GM18526 (cell line): ENCODE results near the gene MYH7B.

Experiments
- POLR2A ChIP-seq: IDR thresholded peaks from 3 replicates; pipeline ENCODE4 v1.6.1; 2011; ENCODE audit not compliant: insufficient read length; ENCODE audit errors: extremely low read depth

The MYH7B gene

GRCh38 chr20:34938466-34939163 is 17.1 kb upstream of the MYH7B start:
- TF ChIP-seq POLR2A: no peak

- no peak for TF ChIP-seq POLR2A
Observed at GRCh38 chr20:34940081-34940481, 15.6 kb upstream of the MYH7B start.

DNA sequence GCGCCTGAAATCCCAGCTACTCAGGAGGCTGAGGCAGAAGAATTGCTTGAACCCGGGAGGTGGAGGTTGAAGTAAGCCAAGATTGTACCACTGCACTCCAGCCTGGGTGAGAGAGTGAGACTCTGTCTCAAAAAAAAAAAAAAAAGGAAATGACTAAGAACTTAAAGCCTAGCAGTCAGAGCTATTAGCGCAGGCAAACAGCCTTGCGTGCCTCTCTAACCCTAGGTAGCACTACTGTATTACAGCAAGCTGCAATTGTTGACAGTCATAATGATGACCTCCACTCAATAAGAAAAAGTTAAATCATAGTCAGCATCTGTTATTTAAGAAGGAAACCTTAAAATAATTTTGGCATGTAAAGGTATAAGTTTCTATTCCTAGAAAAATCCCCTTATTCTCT is 14.4 kb upstream of the MYH7B start:
- no peak for TF ChIP-seq POLR2A

GRCh38 chr20:34942301-34942700 is 13.4 kb upstream of the MYH7B start:
- no peak for TF ChIP-seq POLR2A

DNA sequence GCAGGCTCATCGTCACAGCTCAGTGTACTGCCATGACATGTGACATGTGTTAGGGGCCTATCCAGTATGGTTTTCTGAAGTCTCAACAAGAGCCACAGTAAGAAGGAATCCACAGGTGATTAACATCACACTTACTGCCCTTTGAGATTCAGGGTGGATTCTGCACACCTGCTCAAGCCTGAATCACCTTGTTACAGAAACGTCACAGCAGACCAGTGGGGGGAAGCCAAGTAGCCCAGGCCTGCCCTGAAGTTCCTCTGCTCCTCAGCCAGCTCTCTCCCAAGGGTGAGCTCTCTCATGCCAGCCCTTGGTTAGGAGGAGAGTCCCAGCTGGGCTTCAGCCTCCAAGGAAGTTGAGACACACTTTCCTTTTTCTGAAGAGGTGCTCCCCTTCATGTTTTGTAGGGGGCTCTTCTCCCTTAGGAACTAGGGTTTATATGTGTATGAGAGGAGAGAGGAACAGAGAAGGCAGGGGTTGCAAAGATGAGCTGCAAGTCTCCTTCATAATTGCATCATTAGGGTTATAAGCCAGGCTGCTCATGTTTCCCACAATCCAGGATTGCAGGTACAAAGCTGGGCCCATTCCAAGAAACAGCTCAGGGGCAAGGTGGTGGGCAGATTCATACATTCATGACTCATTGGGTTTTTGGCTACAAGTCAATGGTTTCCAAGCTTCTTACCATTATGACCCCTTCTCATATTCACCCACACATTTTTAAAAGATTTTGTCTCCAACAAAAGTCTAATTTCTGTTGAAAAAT is 11.7 kb upstream of the MYH7B start:
- TF ChIP-seq POLR2A: no peak

DNA sequence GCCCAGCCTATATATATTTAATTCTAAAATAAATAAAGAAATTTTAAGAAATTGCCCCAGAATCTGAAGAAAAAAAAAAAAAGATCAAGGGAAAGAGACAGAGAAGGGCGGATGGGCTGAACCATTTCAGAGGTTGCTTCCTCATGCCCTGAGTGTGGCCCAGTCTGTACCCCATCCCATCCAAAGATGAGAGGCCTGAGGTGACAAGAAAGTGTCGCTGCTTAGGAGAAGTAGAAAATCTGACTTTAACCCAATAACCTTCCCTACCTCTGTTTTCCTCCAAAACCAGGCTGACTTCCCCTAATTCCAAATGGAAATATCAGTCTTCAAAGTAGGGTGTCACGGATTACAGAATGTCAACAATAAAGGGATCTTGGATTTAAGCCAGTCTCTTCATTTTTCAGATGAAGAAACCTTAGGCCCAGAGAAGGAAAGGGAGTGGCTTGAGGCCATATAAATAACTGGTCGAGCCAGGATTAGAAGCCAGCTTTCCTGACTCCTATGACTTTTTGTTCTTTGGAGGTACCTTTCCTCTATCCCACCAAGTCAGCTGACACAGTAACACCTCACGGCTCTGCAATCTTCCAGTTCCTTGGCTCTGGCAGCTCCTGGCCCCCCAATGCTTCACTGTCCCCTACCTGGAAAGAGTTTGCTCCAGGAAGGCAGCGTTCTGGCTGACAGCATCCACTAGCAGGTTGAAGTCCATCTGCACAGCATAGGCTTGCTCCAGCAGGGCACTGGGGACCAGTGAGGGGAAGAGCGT is 10.2 kb upstream of the MYH7B start:
- TF ChIP-seq POLR2A: no peak

GRCh38 chr20:34946661-34947060 is 9.0 kb upstream of the MYH7B start:
- no peak for TF ChIP-seq POLR2A

DNA sequence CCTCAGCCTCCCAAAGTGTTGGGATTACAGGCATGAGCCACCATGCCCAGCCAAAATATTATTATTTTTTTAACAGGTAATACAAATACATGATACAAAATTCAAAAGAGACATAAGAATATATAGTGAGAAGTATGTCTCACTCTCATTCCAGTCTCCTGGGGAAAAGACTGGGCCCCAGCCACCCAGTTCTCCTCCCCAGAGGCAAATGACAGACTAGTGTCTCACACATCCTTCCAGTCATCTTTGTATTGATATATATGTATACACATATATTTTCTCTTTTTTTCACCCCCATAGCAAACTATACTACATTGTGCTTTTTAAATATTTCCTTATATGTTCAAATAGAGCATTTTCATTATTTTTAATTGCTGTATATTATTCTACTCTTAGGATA is 8.3 kb upstream of the MYH7B start:
- TF ChIP-seq POLR2A: no peak

- no peak for TF ChIP-seq POLR2A
Observed at GRCh38 chr20:34948030-34948429, 7.6 kb upstream of the MYH7B start.

- no peak for TF ChIP-seq POLR2A
Observed at GRCh38 chr20:34949120-34949519, 6.5 kb upstream of the MYH7B start.

DNA sequence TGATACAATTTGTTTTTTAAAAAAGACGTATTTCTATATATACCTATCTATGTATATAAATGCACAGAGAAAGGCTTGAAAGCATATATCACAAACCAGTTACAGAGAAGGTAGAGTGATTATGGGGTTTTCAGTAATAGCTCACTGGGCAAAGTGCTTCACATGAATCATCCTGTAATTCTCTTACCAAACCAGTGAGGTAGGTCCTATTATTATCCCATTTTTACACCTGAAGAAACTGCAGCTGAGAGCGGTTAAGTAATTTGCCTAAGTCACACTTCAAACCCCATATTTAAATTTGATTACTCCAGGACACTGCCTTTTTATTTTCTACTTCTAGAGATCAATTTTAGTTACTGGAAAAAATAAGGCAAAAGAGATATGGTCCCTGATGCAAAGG is 4.4 kb upstream of the MYH7B start:
- TF ChIP-seq POLR2A: no peak

DNA sequence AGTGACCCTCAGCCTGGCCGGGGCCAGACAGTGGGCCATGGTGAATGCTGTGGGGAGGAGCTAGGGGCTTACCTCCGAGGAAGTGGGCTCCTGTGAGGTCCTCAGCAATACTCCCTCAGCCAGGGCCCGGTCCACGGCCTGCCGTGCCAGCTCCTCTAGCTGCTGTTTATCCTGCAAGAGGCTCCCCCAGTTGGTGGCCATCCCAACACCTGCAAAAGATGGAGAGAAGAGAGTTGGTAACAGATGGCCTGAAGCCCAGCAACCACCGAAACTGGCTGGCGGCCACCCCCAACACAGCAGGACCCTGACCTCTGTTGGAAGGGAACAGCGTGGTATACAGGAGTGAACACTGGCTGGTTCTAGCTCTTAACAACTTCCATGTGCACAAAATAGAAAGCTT is 4.0 kb upstream of the MYH7B start:
- no peak for TF ChIP-seq POLR2A

- TF ChIP-seq POLR2A: no peak
Observed at GRCh38 chr20:34952671-34953070, 3.0 kb upstream of the MYH7B start.

- no peak for TF ChIP-seq POLR2A
Observed at GRCh38 chr20:34953960-34954359, 1.7 kb upstream of the MYH7B start.

GRCh38 chr20:34954904-34955230 is 801 bp upstream of the MYH7B start:
- TF ChIP-seq POLR2A: no peak

DNA sequence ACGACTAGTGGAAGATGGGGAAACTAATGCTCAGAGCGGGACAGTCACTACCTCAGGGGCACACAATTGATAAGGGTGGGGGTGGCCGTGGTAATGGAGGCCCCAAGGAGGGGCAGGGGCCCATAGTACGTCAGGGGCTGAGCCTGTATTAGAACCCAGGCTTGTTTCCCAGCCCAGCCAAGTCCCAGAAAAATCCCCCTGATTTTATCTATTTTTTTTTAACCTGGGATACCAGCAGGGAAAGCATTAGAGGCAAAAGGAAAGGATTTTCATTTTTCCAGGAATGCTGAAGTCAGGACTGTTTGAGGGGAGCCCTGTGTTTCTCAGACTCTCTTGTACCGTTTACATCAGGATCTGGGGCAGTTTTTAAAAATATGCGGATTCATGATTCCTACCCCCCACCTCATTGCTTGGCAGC is 382 bp downstream of the MYH7B start:
- TF ChIP-seq POLR2A: no peak
